GM12874 (cell line): ENCODE measurements around the gene UNC13C.

Experiments
- CTCF ChIP-seq: IDR thresholded peaks from 2 replicates; pipeline ENCODE4 v1.5.1; 2011; ENCODE audit warnings: low read depth, mild to moderate bottlenecking, control low read depth, low read length, moderate library complexity; ENCODE audit not compliant: insufficient read depth

UNC13C gene

GRCh38 chr15:53974813-53975212, 3.4 kb upstream of the UNC13C start:
- TF ChIP-seq CTCF = no peak

GRCh38 chr15:53976844-53977392, 1.3 kb upstream of the UNC13C start:
- TF ChIP-seq CTCF = no peak

- TF ChIP-seq CTCF = no peak
Observed at GRCh38 chr15:53979051-53979788, 979 bp downstream of the UNC13C start.

GRCh38 chr15:53980021-53980420, 1.8 kb downstream of the UNC13C start:
- TF ChIP-seq CTCF = no peak

- no peak for TF ChIP-seq CTCF
Observed at GRCh38 chr15:53982071-53982680, 3.9 kb downstream of the UNC13C start.

GRCh38 chr15:53982876-53983275, 4.6 kb downstream of the UNC13C start:
- TF ChIP-seq CTCF = no peak

- TF ChIP-seq CTCF = no peak
Observed at GRCh38 chr15:53984221-53984620, 6.0 kb downstream of the UNC13C start.
